Psoas muscle (tissue), 8 donors: ENCODE data around the gene CRIP1. TPM values are rescaled to one million over a fixed set of nuclear protein-coding genes. Genes with fewer than 3 reads are reported as not detected.

Experiments
- ATAC-seq, 4 donors: fragments of 200-7000 bp; cut with Tn5 transposase; one replicate each; pipeline ENCODE4 v1.9.1; 2020; ENCODE audit warnings: moderate library complexity in 3 of 4, mild to moderate bottlenecking in 2 of 4
- DNase-seq, 2 donors: peaks; one replicate each; pipeline ENCODE4 v3.0.0-alpha.2; 2020
- H3K27ac ChIP-seq: fragments of 200-600 bp; one replicate; pipeline ENCODE4 v1.8.0; 2022
- H3K27me3 ChIP-seq, 3 donors: fragments of 200-600 bp in 1 of 3; one replicate each; pipeline versions ENCODE4 v1.6.1 to v1.8.0; 2013 to 2022; ENCODE audit warnings: low read length in 2 of 3, mild to moderate bottlenecking in 2 of 3, moderate library complexity in 1 of 3; ENCODE audit not compliant: insufficient read depth in 3 of 3
- H3K36me3 ChIP-seq, 2 donors: fragments of 200-600 bp in 1 of 2; one replicate each; pipeline versions ENCODE4 v1.6.1 to v1.8.0; 2013 to 2022; ENCODE audit warnings: low read depth in 1 of 2, mild to moderate bottlenecking in 1 of 2, moderate library complexity in 1 of 2; ENCODE audit not compliant: insufficient read depth in 1 of 2
- H3K4me1 ChIP-seq: fragments of 200-600 bp; one replicate; pipeline ENCODE4 v1.8.0; 2022
- H3K4me3 ChIP-seq: fragments of 200-600 bp; one replicate; pipeline ENCODE4 v1.8.0; 2022; ENCODE audit warnings: mild to moderate bottlenecking
- H3K9me3 ChIP-seq: fragments of 200-600 bp; one replicate; pipeline ENCODE4 v1.8.0; 2022
- CTCF ChIP-seq: fragments of 200-600 bp; IDR thresholded peaks from one replicate; pipeline ENCODE4 v1.8.0; 2022; ENCODE audit warnings: antibody characterized with exemption
- WGBS, 3 donors: extraction: QIAGEN DNeasy Blood & Tissue Kit; methylation state at CpG; one replicate each; pipeline versions ENCODE4 v1.1.6 to v1.1.7; 2013; 5-methylcytosine and 5-hydroxymethylcytosine counted together
- intact Hi-C, 2 donors: fragments of 100-400 bp; cut with DNase I; formaldehyde crosslinking; loops; one replicate each; pipeline versions ENCODE4 v1.11.0 to v1.14.2; 2022
- polyA plus RNA-seq, 3 donors: library from polyadenylated mRNA; stranded (reverse); fragments of 200-250 nt; gene quantifications; one replicate each; pipeline ENCODE4 v1.2.3, GENCODE V29; 2013
- total RNA-seq, 4 donors: library from RNA; stranded (reverse); fragmentation: NEBNext Ultra II Directional in 2 of 4; extraction: Animal tissue kit (Norgen Biotek cat#: 25700) in 2 of 4; gene quantifications; one replicate each; pipeline versions ENCODE4 v1.2.1 to v1.2.4, GENCODE V29; 2021 to 2023
- donor health status: healthy with polysubstance abuse.
- donor health status: DM: no; HTN: no; CAD: no; lungs with moderate emphysema.
- donor health status: Bipolar disorder and iron deficiency.
- donor health status: healthy.
- donor health status: DM: yes; HTN: yes; CAD: no.
- donor health status: DM: no; HTN: no; CAD: no.
- donor health status: DM: no; HTN: no; CAD: no.
- donor health status: DM: yes; HTN: yes; CAD: no.

The CRIP1 gene
- total and polyA plus RNA-seq, 7 donors = 11.5 to 27.2 (median 17.5) TPM

GRCh38 chr14:105473677-105474482, 12.8 kb upstream of the CRIP1 start:
- Histone ChIP-seq H3K4me3 (peak overlapping the region; percentile 70), H3K4me1 (peaks cover 50% of the 10 kb centered on the region), H3K36me3 (peaks cover 0 to 13% of the 10 kb centered on the region in 2 donors), H3K27me3 (peaks cover 0 to 4% (median 2%) of the 10 kb centered on the region in 3 donors), H3K27ac (peak overlapping the region; percentile 55), H3K9me3 (no peaks in the 10 kb centered on the region)
- DNase-seq (peak; percentile 86 to 90), ATAC-seq (peak; percentile 31 to 57 (median 39))
- TF ChIP-seq CTCF = no peak
- intact Hi-C loops = no loop called here
- 4 to 7% (median 6%) methylated on average over 31 to 60 of the region's 60 CpGs for WGBS, 3 donors

DNA sequence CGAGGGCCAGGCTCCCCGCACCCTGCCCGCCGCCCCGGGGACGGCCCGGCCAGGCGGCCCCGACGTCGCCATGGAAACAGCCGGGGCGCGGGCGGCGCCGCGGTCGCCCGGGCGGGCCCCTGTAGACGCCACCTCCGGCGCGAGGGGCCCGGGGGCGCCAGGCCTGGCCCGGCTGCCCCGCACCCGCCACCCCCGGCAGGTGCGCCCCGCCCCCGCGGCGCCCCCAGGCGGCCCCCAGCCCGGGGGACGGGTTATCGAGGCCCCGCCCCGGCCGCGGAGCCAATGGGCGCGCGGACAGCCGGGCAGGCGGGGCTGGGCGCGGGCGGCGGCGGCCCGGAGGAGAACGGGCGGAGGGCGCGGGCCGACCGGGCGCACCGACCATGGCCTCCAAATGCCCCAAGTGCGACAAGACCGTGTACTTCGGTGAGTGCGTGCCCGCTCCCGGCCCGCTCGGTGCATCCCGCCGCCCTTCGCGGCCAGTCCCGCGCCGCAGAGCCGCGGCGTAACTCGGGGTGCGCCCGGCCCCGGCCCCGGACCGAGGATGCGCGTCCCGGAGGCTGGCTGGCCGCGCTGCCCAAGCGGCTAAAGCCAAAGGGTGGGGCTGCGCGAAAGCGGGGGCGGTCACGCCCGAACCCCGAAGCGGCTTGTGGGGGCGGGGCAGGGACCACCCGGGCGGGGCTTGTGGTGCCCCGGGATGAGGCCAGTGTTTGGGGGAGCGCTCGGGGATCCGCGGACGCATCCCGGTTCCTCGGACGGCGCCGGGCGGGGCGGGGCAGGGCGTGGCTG, 12.0 kb upstream of the CRIP1 start, which contains the start of gene CRIP2:
TSS of gene CRIP2 (plus strand) at position 339 of the 786 bp plus-strand sequence. CDS start at position 381, 42 bp downstream.
- peak within 1 kb of the TSS; percentile 67 for H3K27ac ChIP-seq
- peaks cover 0 to 4% (median 2%) of the 10 kb centered on the region in 3 donors for H3K27me3 ChIP-seq
- DNase-seq (peak in 1 of 2 donors; percentile 52), ATAC-seq (peak in 1 of 4 donors; percentile 25)
- 0 to 1% (median 0%) methylated on average over 43 to 117 of the region's 118 CpGs for WGBS, 3 donors
- TF ChIP-seq CTCF = no peak
- H3K4me1 ChIP-seq = peaks cover 43% of the 10 kb centered on the region
- intact Hi-C loops = no loop called here
- peaks cover 0 to 11% of the 10 kb centered on the region in 2 donors for H3K36me3 ChIP-seq
- H3K9me3 ChIP-seq = no peaks in the 10 kb centered on the region
- H3K4me3 ChIP-seq = peak within 1 kb of the TSS; percentile 78

- intact Hi-C loops = no loop called here
- Histone ChIP-seq H3K27me3 (peaks cover 0 to 4% (median 2%) of the 10 kb centered on the region in 3 donors), H3K27ac (peak overlapping the region; percentile 67), H3K4me1 (peaks cover 44% of the 10 kb centered on the region), H3K9me3 (no peaks in the 10 kb centered on the region), H3K4me3 (peak overlapping the region; percentile 78), H3K36me3 (peaks cover 0 to 5% of the 10 kb centered on the region in 2 donors)
- TF ChIP-seq CTCF = no peak
- peak; percentile 2 to 16 (median 7) for ATAC-seq
- 21 to 23% (median 23%) methylated on average over 41 to 48 of the region's 48 CpGs for WGBS, 3 donors
- DNase-seq = peak in 1 of 2 donors; percentile 64
Measured at GRCh38 chr14:105475269-105476096, 11.2 kb upstream of the CRIP1 start.

- ATAC-seq (peak; percentile 33 to 60 (median 52)), DNase-seq (peak; percentile 66 to 80)
- WGBS, 3 donors = 10 to 17% (median 15%) methylated on average over 21 of the region's 21 CpGs
- H3K36me3 ChIP-seq = no peaks in the 10 kb centered on the region
- H3K27me3 ChIP-seq = peaks cover 0 to 4% (median 2%) of the 10 kb centered on the region in 3 donors
- H3K27ac ChIP-seq = peak overlapping the region; percentile 67
- H3K4me1 ChIP-seq = peaks cover 47% of the 10 kb centered on the region
- intact Hi-C loops = no loop called here
- peak overlapping the region; percentile 78 for H3K4me3 ChIP-seq
- no peaks in the 10 kb centered on the region for H3K9me3 ChIP-seq
- TF ChIP-seq CTCF = no peak
Measured at GRCh38 chr14:105476097-105476830, 10.4 kb upstream of the CRIP1 start.
